Measurements from ENCODE around the gene NR2C2. TPM values are rescaled to one million over a fixed set of nuclear protein-coding genes. Genes with fewer than 3 reads are reported as not detected.
A peak's percentile ranks its signal among the peaks of the same experiment; 100 is the strongest.

Gene NR2C2
- total and polyA plus RNA-seq, 8 donors = 5.0 to 73.6 (median 15.5) TPM

DNA sequence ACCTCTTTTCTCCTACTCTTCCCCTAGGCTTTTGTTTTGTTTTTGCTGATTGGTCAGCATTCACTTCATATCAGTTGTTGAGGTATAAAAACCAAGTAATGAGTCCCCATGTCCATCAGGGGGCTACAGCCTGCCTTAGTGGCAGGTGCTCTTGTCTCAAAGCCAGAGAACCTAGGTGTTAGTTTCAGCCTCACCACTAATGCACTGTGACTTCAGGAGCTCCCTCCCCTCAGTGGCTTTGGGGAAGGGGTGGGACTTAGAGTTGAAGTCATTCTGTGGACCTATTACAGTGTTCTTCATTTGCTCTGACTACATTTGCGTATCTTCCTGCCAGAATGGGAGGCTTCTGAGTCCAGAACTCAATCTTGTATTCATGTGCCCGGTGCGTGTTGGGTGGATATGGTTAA is 41.6 kb downstream of the NR2C2 start:
- Histone ChIP-seq H3K4me3 (no peak overlapping the region), H3K9me3 (no peaks in the 10 kb centered on the region), H3K4me1 (peaks cover 17 to 53% (median 28%) of the 10 kb centered on the region in 4 donors), H3K27ac (no peak overlapping the region), H3K27me3 (no peaks in the 10 kb centered on the region), H3K36me3 (no peaks in the 10 kb centered on the region)
- WGBS, 5 donors = 92 to 97% (median 96%) methylated on average over 3 of the region's 3 CpGs
- peak in 1 of 2 donors; percentile 32 for DNase-seq
- TF ChIP-seq POLR2AphosphoS5 (IDR thresholded peaks at IDR 0.05) = no peak
- no peak for TF ChIP-seq EP300 (IDR thresholded peaks at IDR 0.05)
- TF ChIP-seq POLR2A (IDR thresholded peaks at IDR 0.05) = no peak
- TF ChIP-seq, protein P1, sequence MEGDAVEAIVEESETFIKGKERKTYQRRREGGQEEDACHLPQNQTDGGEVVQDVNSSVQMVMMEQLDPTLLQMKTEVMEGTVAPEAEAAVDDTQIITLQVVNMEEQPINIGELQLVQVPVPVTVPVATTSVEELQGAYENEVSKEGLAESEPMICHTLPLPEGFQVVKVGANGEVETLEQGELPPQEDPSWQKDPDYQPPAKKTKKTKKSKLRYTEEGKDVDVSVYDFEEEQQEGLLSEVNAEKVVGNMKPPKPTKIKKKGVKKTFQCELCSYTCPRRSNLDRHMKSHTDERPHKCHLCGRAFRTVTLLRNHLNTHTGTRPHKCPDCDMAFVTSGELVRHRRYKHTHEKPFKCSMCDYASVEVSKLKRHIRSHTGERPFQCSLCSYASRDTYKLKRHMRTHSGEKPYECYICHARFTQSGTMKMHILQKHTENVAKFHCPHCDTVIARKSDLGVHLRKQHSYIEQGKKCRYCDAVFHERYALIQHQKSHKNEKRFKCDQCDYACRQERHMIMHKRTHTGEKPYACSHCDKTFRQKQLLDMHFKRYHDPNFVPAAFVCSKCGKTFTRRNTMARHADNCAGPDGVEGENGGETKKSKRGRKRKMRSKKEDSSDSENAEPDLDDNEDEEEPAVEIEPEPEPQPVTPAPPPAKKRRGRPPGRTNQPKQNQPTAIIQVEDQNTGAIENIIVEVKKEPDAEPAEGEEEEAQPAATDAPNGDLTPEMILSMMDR (IDR thresholded peaks at IDR 0.05) = no peak
- intact Hi-C loops (cut with DNase I; ENCODE audit: low total_unique reads) = no loop called here

DNA sequence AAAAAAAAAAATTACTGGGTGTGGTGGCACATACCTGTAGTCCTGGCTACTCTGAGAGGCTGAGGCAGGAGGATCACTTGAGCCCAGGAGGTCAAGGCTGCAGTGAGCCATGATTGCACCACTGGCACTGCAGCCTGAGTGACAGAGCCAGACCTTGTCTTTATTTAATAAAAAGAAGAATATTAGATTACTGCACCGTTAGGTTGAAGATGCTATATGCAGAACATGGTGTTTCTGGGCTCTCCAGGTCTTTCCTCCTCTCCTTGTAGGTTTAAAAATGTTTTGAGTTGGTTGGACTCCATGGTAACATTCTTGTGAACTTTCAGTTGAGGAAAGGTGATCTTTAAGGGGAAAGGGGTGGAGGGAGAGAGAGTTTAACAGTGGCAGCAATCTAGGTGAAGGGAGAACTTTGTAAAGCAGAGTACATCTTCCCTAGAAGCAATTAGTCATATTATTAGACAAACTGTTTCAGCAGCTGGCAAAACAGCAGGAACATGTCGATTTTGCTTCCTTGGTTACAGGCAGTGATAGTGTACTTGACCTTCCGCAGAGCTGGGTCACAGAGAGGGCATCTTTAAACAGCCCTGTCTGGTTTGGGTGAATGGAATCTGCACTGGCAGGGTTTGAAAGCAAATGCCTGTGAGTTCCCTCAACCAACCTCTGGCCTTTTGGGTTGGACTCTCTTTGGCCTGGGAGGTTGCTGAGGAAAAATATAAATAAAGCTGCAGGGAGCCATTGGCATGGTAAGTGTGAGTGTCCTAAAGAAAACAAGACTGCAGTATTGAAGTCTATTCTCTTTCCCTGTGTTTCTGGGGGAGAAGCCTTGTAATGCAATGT is 42.8 kb downstream of the NR2C2 start:
- H3K4me1 ChIP-seq = peaks cover 17 to 53% (median 28%) of the 10 kb centered on the region in 4 donors
- H3K4me3 ChIP-seq = no peak overlapping the region
- 39 to 59% (median 54%) methylated on average over 3 of the region's 3 CpGs for WGBS, 5 donors
- TF ChIP-seq POLR2AphosphoS5 (IDR thresholded peaks at IDR 0.05) (no peak), EP300 (IDR thresholded peaks at IDR 0.05) (no peak), POLR2A (IDR thresholded peaks at IDR 0.05) (no peak)
- TF ChIP-seq, protein P1 (IDR thresholded peaks at IDR 0.05) = no peak
- DNase-seq = peak in 1 of 2 donors; percentile 49
- intact Hi-C loops (cut with DNase I; ENCODE audit: low total_unique reads) = no loop called here
- no peaks in the 10 kb centered on the region for H3K27me3 ChIP-seq
- no peak overlapping the region for H3K27ac ChIP-seq
- no peaks in the 10 kb centered on the region for H3K36me3 ChIP-seq
- no peaks in the 10 kb centered on the region for H3K9me3 ChIP-seq

DNA sequence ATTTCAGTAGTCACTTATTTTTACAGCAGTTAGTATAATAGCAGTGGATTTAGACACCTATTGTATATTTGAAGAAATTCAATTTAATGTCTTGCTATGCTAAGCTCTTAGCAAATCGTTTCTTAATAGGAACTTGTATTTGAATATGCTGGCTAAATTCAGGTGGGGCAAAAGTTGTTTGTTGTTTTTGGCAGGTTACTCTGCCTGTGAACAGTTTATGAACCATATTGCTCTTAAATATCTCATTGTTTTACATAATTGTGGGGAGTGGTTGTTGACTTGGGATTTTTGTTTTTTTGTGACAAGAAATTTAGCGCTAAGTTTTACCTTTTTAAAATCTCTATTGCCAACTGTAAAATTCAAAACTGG is 43.4 kb downstream of the NR2C2 start:
- no peak overlapping the region for H3K27ac ChIP-seq
- intact Hi-C loops (cut with DNase I; ENCODE audit: low total_unique reads) = no loop called here

DNA sequence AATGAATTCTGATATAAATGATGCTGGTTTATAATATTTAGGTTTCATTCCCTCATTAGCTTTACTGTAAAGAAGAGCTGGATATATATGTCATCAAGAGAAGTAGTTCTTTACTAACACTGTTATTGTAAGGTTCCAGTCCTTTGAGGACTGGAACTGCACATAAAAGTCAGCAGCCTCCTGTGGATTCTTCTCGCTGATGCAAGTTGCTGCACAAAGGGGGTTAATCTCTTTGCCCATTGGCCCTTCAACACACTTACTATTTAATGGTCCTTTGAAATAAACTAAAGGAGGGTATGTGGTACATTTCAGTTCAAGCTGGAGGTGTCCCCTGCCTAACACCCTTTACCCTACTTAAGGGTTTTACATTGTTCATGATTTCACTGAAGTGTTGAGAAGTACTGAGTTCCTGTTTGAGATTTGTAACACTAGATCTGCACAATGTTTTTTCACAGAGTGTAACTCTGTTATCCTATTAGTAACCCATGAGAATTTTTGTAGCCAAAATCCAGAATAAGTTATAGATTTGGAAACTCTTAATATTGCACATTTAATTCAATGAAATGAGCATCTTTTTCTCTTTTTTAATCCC is 43.9 kb downstream of the NR2C2 start:
- intact Hi-C loops (cut with DNase I; ENCODE audit: low total_unique reads) = no loop called here
- Histone ChIP-seq H3K4me1 (peaks cover 17 to 53% (median 28%) of the 10 kb centered on the region in 4 donors), H3K4me3 (no peak overlapping the region), H3K36me3 (no peaks in the 10 kb centered on the region), H3K9me3 (no peaks in the 10 kb centered on the region), H3K27ac (no peak overlapping the region), H3K27me3 (no peaks in the 10 kb centered on the region)
- no peak for TF ChIP-seq EP300 (IDR thresholded peaks at IDR 0.05)
- TF ChIP-seq POLR2A (IDR thresholded peaks at IDR 0.05) = no peak
- TF ChIP-seq, protein P1 (IDR thresholded peaks at IDR 0.05) = no peak
- no peak for TF ChIP-seq POLR2AphosphoS5 (IDR thresholded peaks at IDR 0.05)
- 77 to 97% (median 90%) methylated on average over 1 of the region's 1 CpG for WGBS, 5 donors
- DNase-seq = no peak

More for the DNA sequence above, 43.4 kb downstream of the NR2C2 start:
- no peaks in the 10 kb centered on the region for H3K9me3 ChIP-seq
- H3K4me3 ChIP-seq = no peak overlapping the region
- peaks cover 17 to 53% (median 28%) of the 10 kb centered on the region in 4 donors for H3K4me1 ChIP-seq
- no peaks in the 10 kb centered on the region for H3K36me3 ChIP-seq
- WGBS, 5 donors = 41 to 57% (median 55%) methylated on average over 2 of the region's 2 CpGs
- TF ChIP-seq, protein P1 (IDR thresholded peaks at IDR 0.05) = no peak
- TF ChIP-seq POLR2A (IDR thresholded peaks at IDR 0.05) (no peak), POLR2AphosphoS5 (IDR thresholded peaks at IDR 0.05) (no peak), EP300 (IDR thresholded peaks at IDR 0.05) (no peak)
- DNase-seq = no peak
- no peaks in the 10 kb centered on the region for H3K27me3 ChIP-seq
